ENCODE results near the gene GPBAR1.
A peak's percentile ranks its signal among the peaks of the same experiment; 100 is the strongest.
"Not testable (repeated sequence)": the region's sequence is repeated elsewhere in the genome, so short reads cannot be mapped to it uniquely, and the experiment has no call there.

Gene GPBAR1

GRCh38 chr2:218269900-218270720 lies 9.3 kb downstream of the GPBAR1 start, which contains the start of the genes AAMP and PNKD:
Gene AAMP (minus strand): TSS chr2:218270137. CDS start chr2:218270086, 51 bp downstream.
Gene PNKD (plus strand): TSS chr2:218270519. CDS start chr2:218270536, 17 bp downstream.
- DNase-seq = peak; percentile 100

- peak in 3 of 4 experiments; percentile 29 to 45 (median 45) for DNase-seq
Measured at GRCh38 chr2:218270721-218271486, 10.1 kb downstream of the GPBAR1 start.

GRCh38 chr2:218271487-218271797 lies 10.6 kb downstream of the GPBAR1 start:
- DNase-seq = no peak

GRCh38 chr2:218271865-218272530 lies 11.2 kb downstream of the GPBAR1 start:
- DNase-seq = no peak

- DNase-seq = peak; percentile 85 to 90 (median 88)
Measured at GRCh38 chr2:218272531-218273212, 11.9 kb downstream of the GPBAR1 start.

GRCh38 chr2:218273214-218273907 lies 12.5 kb downstream of the GPBAR1 start:
- not testable (repeated sequence) for DNase-seq

- DNase-seq = no peak
Measured at GRCh38 chr2:218273908-218274249, 13.1 kb downstream of the GPBAR1 start.

- no peak for DNase-seq
Measured at GRCh38 chr2:218274586-218274985, 13.8 kb downstream of the GPBAR1 start.

GRCh38 chr2:218275371-218276072 lies 14.7 kb downstream of the GPBAR1 start:
- DNase-seq = peak in 3 of 4 experiments; percentile 71 to 73 (median 72)

GRCh38 chr2:218276986-218277755 lies 16.4 kb downstream of the GPBAR1 start:
- no peak for DNase-seq

GRCh38 chr2:218277921-218278320 lies 17.1 kb downstream of the GPBAR1 start:
- no peak for DNase-seq

- DNase-seq = no peak
Measured at GRCh38 chr2:218278531-218279360, 17.9 kb downstream of the GPBAR1 start.

- DNase-seq = no peak
Measured at GRCh38 chr2:218280260-218280870, 19.6 kb downstream of the GPBAR1 start.

- no peak for DNase-seq
Measured at GRCh38 chr2:218281449-218281848, 20.6 kb downstream of the GPBAR1 start.

- peak; percentile 59 to 75 (median 70) for DNase-seq
Measured at GRCh38 chr2:218282173-218282991, 21.6 kb downstream of the GPBAR1 start.

- DNase-seq = peak in 3 of 4 experiments; percentile 43 to 50 (median 43)
Measured at GRCh38 chr2:218284106-218284811, 23.4 kb downstream of the GPBAR1 start.

GRCh38 chr2:218285604-218286003 lies 24.8 kb downstream of the GPBAR1 start:
- no peak for DNase-seq
